ENCODE measurements around the gene MALSU1.

GRCh38 chr7:23335136-23335535, 36.0 kb downstream of the MALSU1 start:
- no peak for TF ChIP-seq EZH2phosphoT487 (IDR thresholded peaks at IDR 0.05)
- no peak for TF ChIP-seq EZH2 (IDR thresholded peaks at IDR 0.05)
